ENCODE data around the gene HSPBAP1. TPM values are rescaled to one million over a fixed set of nuclear protein-coding genes. Genes with fewer than 3 reads are reported as not detected.
"Not testable (repeated sequence)": the region's sequence is repeated elsewhere in the genome, so short reads cannot be mapped to it uniquely, and the experiment has no call there.

HSPBAP1 gene
- total RNA-seq, 1 donor from 2014 or later: 7.3 TPM

- intact Hi-C loops (cut with micrococcal nuclease): no loop called here
These were observed 5.8 kb downstream of the HSPBAP1 start for GRCh38 chr3:122787872-122788271.

GRCh38 chr3:122786066-122786465, 7.6 kb downstream of the HSPBAP1 start:
- intact Hi-C loops (cut with micrococcal nuclease): no loop called here

GRCh38 chr3:122785231-122785630, 8.4 kb downstream of the HSPBAP1 start:
- intact Hi-C loops (cut with micrococcal nuclease): no loop called here

GRCh38 chr3:122784436-122784835, 9.2 kb downstream of the HSPBAP1 start:
- intact Hi-C loops (cut with micrococcal nuclease): no loop called here

GRCh38 chr3:122782804-122783203, 10.8 kb downstream of the HSPBAP1 start:
- intact Hi-C loops (cut with micrococcal nuclease): no loop called here

GRCh38 chr3:122777563-122777962, 16.1 kb downstream of the HSPBAP1 start:
- intact Hi-C loops (cut with micrococcal nuclease): no loop called here

- intact Hi-C loops (cut with micrococcal nuclease): no loop called here
These were observed 16.8 kb downstream of the HSPBAP1 start for GRCh38 chr3:122776675-122777468.

- intact Hi-C loops (cut with micrococcal nuclease): no loop called here
These were observed 19.1 kb downstream of the HSPBAP1 start for GRCh38 chr3:122774564-122774963.

- intact Hi-C loops (cut with micrococcal nuclease): no loop called here
These were observed 19.6 kb downstream of the HSPBAP1 start for GRCh38 chr3:122773944-122774509.

- intact Hi-C loops (cut with micrococcal nuclease): no loop called here
These were observed 20.8 kb downstream of the HSPBAP1 start for GRCh38 chr3:122772827-122773226.

- intact Hi-C loops (cut with micrococcal nuclease): no loop called here
These were observed 23.0 kb downstream of the HSPBAP1 start for GRCh38 chr3:122770521-122771202.

GRCh38 chr3:122767540-122768372, 25.9 kb downstream of the HSPBAP1 start:
- intact Hi-C loops (cut with micrococcal nuclease): no loop called here

- intact Hi-C loops (cut with micrococcal nuclease): no loop called here
These were observed 27.2 kb downstream of the HSPBAP1 start for GRCh38 chr3:122766430-122766829.

- intact Hi-C loops (cut with micrococcal nuclease): no loop called here
These were observed 33.0 kb downstream of the HSPBAP1 start for GRCh38 chr3:122760453-122761271.

- intact Hi-C loops (cut with micrococcal nuclease): loop anchor here (5.0 kb wide), 1 partner anchor 183 kb away; no protein-coding TSS in a partner anchor
These were observed 34.6 kb downstream of the HSPBAP1 start for GRCh38 chr3:122758877-122759560.

GRCh38 chr3:122755491-122755890, 38.1 kb downstream of the HSPBAP1 start:
- intact Hi-C loops (cut with micrococcal nuclease): loop anchor here (1.0 to 5.0 kb wide), 4 partner anchors 39 to 503 kb away; partner anchors contain the start of gene SLC49A4

GRCh38 chr3:122754929-122755328, 38.7 kb downstream of the HSPBAP1 start:
- intact Hi-C loops (cut with micrococcal nuclease): loop anchor here (1.0 to 5.0 kb wide), 4 partner anchors 40 to 504 kb away; partner anchors contain the start of gene SLC49A4

GRCh38 chr3:122748347-122748746, 45.3 kb downstream of the HSPBAP1 start:
- intact Hi-C loops (cut with micrococcal nuclease): no loop called here

- intact Hi-C loops (cut with micrococcal nuclease): not testable (repeated sequence)
These were observed 46.3 kb downstream of the HSPBAP1 start for GRCh38 chr3:122747295-122747694.

Measured in T-helper 1 cell treated with Interleukin-12 subunit alpha and Interleukin-12 subunit beta and Interleukin-4 antibody, amounts not matched to agents 30 ng/mL and 1 ng/mL, for 36 hours (primary cell).